Measurements from ENCODE around the gene KCNN1. TPM values are rescaled to one million over a fixed set of nuclear protein-coding genes. Genes with fewer than 3 reads are reported as not detected.

Gene KCNN1
- polyA plus RNA-seq, 1 donor from 2014 or later: 9.9 TPM

- H3K79me2 ChIP-seq (replicated peaks; ENCODE audit: insufficient read depth, low read length): no peaks in the 10 kb centered on the region
- H3K36me3 ChIP-seq (ENCODE audit: insufficient read depth, low read length): no peaks in the 10 kb centered on the region
- no peak overlapping the region for H3K27ac ChIP-seq (ENCODE audit: low read length)
- H3K9ac ChIP-seq (ENCODE audit: low read length): no peak overlapping the region
- no peak overlapping the region for H2AFZ ChIP-seq (ENCODE audit: low read depth, low read length)
- no peaks in the 10 kb centered on the region for H3K9me3 ChIP-seq (ENCODE audit: low read length)
- no peak overlapping the region for H3K4me2 ChIP-seq (ENCODE audit: low read length)
- no peaks in the 10 kb centered on the region for H3F3A ChIP-seq (ENCODE audit: insufficient read depth, low read length, poor library complexity, severe bottlenecking)
- no peak for TF ChIP-seq EZH2 (IDR thresholded peaks at IDR 0.05; ENCODE audit: borderline replicate concordance, insufficient read depth, low read length, poor library complexity, severe bottlenecking)
- TF ChIP-seq SMC3 (conservative IDR thresholded peaks at IDR 0.05; ENCODE audit: poor library complexity): no peak
- no peak for TF ChIP-seq RAD21 (conservative IDR thresholded peaks at IDR 0.05)
- no peak for TF ChIP-seq TAF1 (IDR thresholded peaks at IDR 0.05; ENCODE audit: low read depth)
- TF ChIP-seq REST (IDR thresholded peaks at IDR 0.05; ENCODE audit: borderline replicate concordance): no peak
- no peak for TF ChIP-seq EP300 (conservative IDR thresholded peaks at IDR 0.05; ENCODE audit: poor library complexity, severe bottlenecking)
- H3K4me3 ChIP-seq (ENCODE audit: low read length): no peak overlapping the region
- H3K27me3 ChIP-seq (ENCODE audit: insufficient read depth, low read depth, low read length): no peaks in the 10 kb centered on the region
- H4K20me1 ChIP-seq (ENCODE audit: insufficient read depth): no peaks in the 10 kb centered on the region
- no peaks in the 10 kb centered on the region for H3K9me2 ChIP-seq (ENCODE audit: insufficient read depth, low read length)
Observed at GRCh38 chr19:17942582-17943273, 24.2 kb upstream of the KCNN1 start.

- TF ChIP-seq SMC3 (conservative IDR thresholded peaks at IDR 0.05; ENCODE audit: poor library complexity) (no peak), TAF1 (IDR thresholded peaks at IDR 0.05; ENCODE audit: low read depth) (no peak), EP300 (conservative IDR thresholded peaks at IDR 0.05; ENCODE audit: poor library complexity, severe bottlenecking) (no peak), EZH2 (IDR thresholded peaks at IDR 0.05; ENCODE audit: borderline replicate concordance, insufficient read depth, low read length, poor library complexity, severe bottlenecking) (no peak), RAD21 (conservative IDR thresholded peaks at IDR 0.05) (no peak), REST (IDR thresholded peaks at IDR 0.05; ENCODE audit: borderline replicate concordance) (no peak), CTCF (IDR thresholded peaks at IDR 0.05; ENCODE audit: poor library complexity, severe bottlenecking) (no peak), MXI1 (conservative IDR thresholded peaks at IDR 0.05; ENCODE audit: poor library complexity, severe bottlenecking) (no peak), POLR2AphosphoS5 (IDR thresholded peaks at IDR 0.05) (no peak)
- Histone ChIP-seq H3K27me3 (ENCODE audit: insufficient read depth, low read depth, low read length) (no peaks in the 10 kb centered on the region), H3K27ac (ENCODE audit: low read length) (no peak overlapping the region), H3K4me3 (ENCODE audit: low read length) (no peak overlapping the region), H3K4me2 (ENCODE audit: low read length) (no peak overlapping the region), H3K36me3 (ENCODE audit: insufficient read depth, low read length) (no peaks in the 10 kb centered on the region), H3K79me2 (replicated peaks; ENCODE audit: insufficient read depth, low read length) (no peaks in the 10 kb centered on the region), H4K20me1 (ENCODE audit: insufficient read depth) (no peaks in the 10 kb centered on the region), H3K9me3 (ENCODE audit: low read length) (no peaks in the 10 kb centered on the region), H2AFZ (ENCODE audit: low read depth, low read length) (no peak overlapping the region), H3K9ac (ENCODE audit: low read length) (no peak overlapping the region), H3F3A (ENCODE audit: insufficient read depth, low read length, poor library complexity, severe bottlenecking) (no peaks in the 10 kb centered on the region), H3K9me2 (ENCODE audit: insufficient read depth, low read length) (no peaks in the 10 kb centered on the region)
Observed at GRCh38 chr19:17943274-17944221, 23.4 kb upstream of the KCNN1 start.

Measured in neural cell (in vitro differentiated cells).